NCI-H2081 (cell line): Measurements from ENCODE around the gene STPG2.
A peak's percentile ranks its signal among the peaks of the same experiment; 100 is the strongest.
"Not testable (repeated sequence)": the region's sequence is repeated elsewhere in the genome, so short reads cannot be mapped to it uniquely, and the experiment has no call there.

Experiments
- DNase-seq, 2 experiments: peaks; one replicate each; lab custom pipeline; 2025; lab: John Stamatoyannopoulos, UW

Gene STPG2

GRCh38 chr4:97639961-97640360 lies 503.3 kb downstream of the STPG2 start:
- DNase-seq: no peak

- DNase-seq: not testable (repeated sequence)
These were observed 509.4 kb downstream of the STPG2 start for GRCh38 chr4:97633831-97634230.

GRCh38 chr4:97627750-97628149 lies 515.5 kb downstream of the STPG2 start:
- no peak for DNase-seq

GRCh38 chr4:97624204-97624603 lies 519.1 kb downstream of the STPG2 start:
- no peak for DNase-seq

GRCh38 chr4:97605932-97606331 lies 537.3 kb downstream of the STPG2 start:
- DNase-seq: no peak

- no peak for DNase-seq
These were observed 550.0 kb downstream of the STPG2 start for GRCh38 chr4:97593248-97593647.

- no peak for DNase-seq
These were observed 553.0 kb downstream of the STPG2 start for GRCh38 chr4:97590266-97590665.

GRCh38 chr4:97589481-97590196 lies 553.6 kb downstream of the STPG2 start:
- DNase-seq: no peak

GRCh38 chr4:97587912-97588311 lies 555.4 kb downstream of the STPG2 start:
- no peak for DNase-seq

- DNase-seq: no peak
These were observed 558.0 kb downstream of the STPG2 start for GRCh38 chr4:97585274-97585673.

- no peak for DNase-seq
These were observed 560.4 kb downstream of the STPG2 start for GRCh38 chr4:97582890-97583289.

- peak; percentile 8 to 66 for DNase-seq
These were observed 566.3 kb downstream of the STPG2 start for GRCh38 chr4:97577004-97577403.

GRCh38 chr4:97560009-97560408 lies 583.3 kb downstream of the STPG2 start:
- DNase-seq: no peak

GRCh38 chr4:97558204-97558778 lies 585.0 kb downstream of the STPG2 start:
- DNase-seq: no peak

GRCh38 chr4:97550637-97551036 lies 592.6 kb downstream of the STPG2 start:
- DNase-seq: not testable (repeated sequence)

GRCh38 chr4:97548943-97549583 lies 594.2 kb downstream of the STPG2 start:
- DNase-seq: no peak

- DNase-seq: no peak
These were observed 595.1 kb downstream of the STPG2 start for GRCh38 chr4:97548186-97548585.

GRCh38 chr4:97531351-97531750 lies 611.9 kb downstream of the STPG2 start:
- DNase-seq: peak in 1 of 2 experiments; percentile 4

- DNase-seq: no peak
These were observed 612.6 kb downstream of the STPG2 start for GRCh38 chr4:97530676-97531075.

- no peak for DNase-seq
These were observed 618.0 kb downstream of the STPG2 start for GRCh38 chr4:97525236-97525635.

GRCh38 chr4:97517939-97518338 lies 625.3 kb downstream of the STPG2 start:
- no peak for DNase-seq

GRCh38 chr4:97513917-97514316 lies 629.4 kb downstream of the STPG2 start:
- DNase-seq: no peak
